HCT116 (cell line): ENCODE measurements around the gene ZFHX3. TPM values are rescaled to one million over a fixed set of nuclear protein-coding genes. Genes with fewer than 3 reads are reported as not detected.

Experiments used
- ATAC-seq: fragments of 200-7000 bp; cut with Tn5 transposase; 2 replicates; pipeline ENCODE4 v1.9.1; 2020; ENCODE audit warnings: mild to moderate bottlenecking, moderate library complexity
- BruUV-seq: library from RNA; stranded (reverse); fragments of 400-500 nt; replicated peaks from 2 replicates; lab custom pipeline; 2021; lab: Mats Ljungman, UMichigan
- CTCF ChIA-PET: fragments of 300-600 bp; sonication (Branson Sonifier 250); formaldehyde crosslinking; loops from one replicate; lab custom pipeline; 2021; ENCODE audit warnings: antibody characterized with exemption; lab: Charles Lee
- POLR2A ChIA-PET: fragments of 300-600, 350-600 bp; sonication (Branson Sonifier 250); formaldehyde crosslinking; loops from one replicate; lab custom pipeline; 2021; ENCODE audit warnings: antibody characterized with exemption; lab: Charles Lee
- RAD21 ChIA-PET, 2 experiments: fragments of 300-600 bp; sonication (Branson Sonifier 250); formaldehyde crosslinking; loops; one replicate each; lab custom pipeline; 2023; ENCODE audit warnings: low total read pairs in 2 of 2; ENCODE audit not compliant: uncharacterized antibody in 2 of 2, unreplicated experiment in 2 of 2, low non-redundant PET in 1 of 2; lab: Charles Lee
- DNase-seq: peaks from one replicate; pipeline ENCODE4 v3.0.0-alpha.2; 2010; ENCODE audit warnings: low read depth, low spot score
- H2AFZ ChIP-seq: fragments of 200-600 bp; shearing (Covaris generic), sonication (generic); 2 replicates; pipeline ENCODE4 v1.6.1; 2017; ENCODE audit warnings: low read depth, mixed run types, mixed read lengths, antibody characterized with exemption, low read length; ENCODE audit not compliant: poor library complexity, severe bottlenecking
- H3K27ac ChIP-seq: 2 replicates; pipeline ENCODE4 v1.5.1; 2012; ENCODE audit warnings: low read depth, low read length
- H3K27me3 ChIP-seq: fragments of 200-600 bp; sonication (generic); 2 replicates; pipeline ENCODE4 v1.6.1; 2016; ENCODE audit warnings: mixed run types, low read length, mixed read lengths; ENCODE audit not compliant: insufficient read depth
- H3K36me3 ChIP-seq, 2 experiments: fragments of 200-500 bp in 1 of 2; fragments of 200-600 bp in 1 of 2; sonication (Bioruptor generic) in 1 of 2; sonication (generic) in 1 of 2; 2 replicates each; pipeline versions ENCODE4 v1.5.1 to v1.6.1; 2014 to 2016; ENCODE audit warnings: low read length in 2 of 2, inconsistent platforms in 1 of 2, mixed read lengths in 1 of 2, mixed run types in 1 of 2; ENCODE audit not compliant: insufficient read depth in 2 of 2, control insufficient read depth in 1 of 2
- H3K4me1 ChIP-seq, 2 experiments: fragments of 200-600 bp in 1 of 2; sonication (generic) in 1 of 2; 2 replicates each; pipeline versions ENCODE4 v1.5.1 to v1.6.1; 2012 to 2017; ENCODE audit warnings: low read length in 2 of 2, inconsistent platforms in 1 of 2, mild to moderate bottlenecking in 1 of 2, mixed read lengths in 1 of 2, mixed run types in 1 of 2, moderate library complexity in 1 of 2; ENCODE audit not compliant: insufficient read depth in 2 of 2, control insufficient read depth in 1 of 2
- H3K4me2 ChIP-seq: fragments of 200-600 bp; sonication (generic); 2 replicates; pipeline ENCODE4 v1.6.1; 2017; ENCODE audit warnings: mixed run types, low read length, mixed read lengths
- H3K4me3 ChIP-seq, 2 experiments: fragments of 200-600 bp in 1 of 2; sonication (generic) in 1 of 2; replicated peaks in 1 of 2; 2 replicates each; pipeline ENCODE4 v1.5.1; 2011 to 2016; ENCODE audit warnings: low read length in 2 of 2, control low read depth in 1 of 2, low read depth in 1 of 2, mild to moderate bottlenecking in 1 of 2, mixed read lengths in 1 of 2, mixed run types in 1 of 2
- H3K79me2 ChIP-seq: fragments of 200-600 bp; sonication (generic); 2 replicates; pipeline ENCODE4 v1.6.1; 2017; ENCODE audit warnings: mild to moderate bottlenecking, mixed run types, low read length, moderate library complexity, mixed read lengths; ENCODE audit not compliant: insufficient read depth
- H3K9ac ChIP-seq: fragments of 200-600 bp; sonication (generic); 2 replicates; pipeline ENCODE4 v1.6.1; 2016; ENCODE audit warnings: low read length, mixed read lengths
- H3K9me2 ChIP-seq: fragments of 200-600 bp; sonication (generic), shearing (Covaris generic); 2 replicates; pipeline ENCODE4 v1.6.1; 2017; ENCODE audit warnings: mixed run types, mild to moderate bottlenecking, moderate library complexity; ENCODE audit not compliant: insufficient read depth
- H3K9me3 ChIP-seq, 2 experiments: fragments of 200-500 bp in 1 of 2; fragments of 200-600 bp in 1 of 2; sonication (Bioruptor generic) in 1 of 2; sonication (generic) in 1 of 2; 2 replicates each; pipeline ENCODE4 v1.6.1; 2014 to 2017; ENCODE audit warnings: low read length in 2 of 2, mixed read lengths in 2 of 2, inconsistent platforms in 1 of 2, low read depth in 1 of 2, mild to moderate bottlenecking in 1 of 2, mixed run types in 1 of 2, moderate library complexity in 1 of 2; ENCODE audit not compliant: control insufficient read depth in 1 of 2, insufficient read depth in 1 of 2
- H4K20me1 ChIP-seq: fragments of 200-600 bp; sonication (generic), shearing (Covaris generic); 2 replicates; pipeline ENCODE4 v1.6.1; 2017; ENCODE audit warnings: mixed run types, mild to moderate bottlenecking, moderate library complexity; ENCODE audit not compliant: insufficient read depth
- ATF3 ChIP-seq: IDR thresholded peaks from 2 replicates; pipeline ENCODE4 v1.6.1; 2012
- CEBPB ChIP-seq: IDR thresholded peaks from 2 replicates; pipeline ENCODE4 v1.6.1; 2012; ENCODE audit warnings: low read depth
- CTCF ChIP-seq, 3 experiments: fragments of 200-600 bp in 1 of 3; sonication (generic) in 1 of 3; IDR thresholded peaks in 2 of 3; conservative IDR thresholded peaks in 1 of 3; 2 replicates each; pipeline ENCODE4 v1.5.1; 2012 to 2017; ENCODE audit warnings: low read depth in 2 of 3, low read length in 2 of 3, antibody characterized with exemption in 1 of 3, borderline replicate concordance in 1 of 3, control low read depth in 1 of 3, mild to moderate bottlenecking in 1 of 3, mixed read lengths in 1 of 3, mixed run types in 1 of 3, moderate library complexity in 1 of 3; ENCODE audit not compliant: insufficient read depth in 1 of 3
- EZH2phosphoT487 ChIP-seq: fragments of 200-600 bp; IDR thresholded peaks from 2 replicates; pipeline ENCODE4 v1.6.1; 2018; ENCODE audit warnings: antibody characterized with exemption, borderline replicate concordance
- FOSL1 ChIP-seq: IDR thresholded peaks from 2 replicates; pipeline ENCODE4 v1.6.1; 2012; ENCODE audit warnings: low read depth
- POLR2AphosphoS5 ChIP-seq: IDR thresholded peaks from 2 replicates; pipeline ENCODE4 v1.6.1; 2011; ENCODE audit warnings: mild to moderate bottlenecking, low read depth, low read length, moderate library complexity
- RAD21 ChIP-seq: IDR thresholded peaks from 2 replicates; pipeline ENCODE4 v1.6.1; 2012; ENCODE audit warnings: low read depth, mild to moderate bottlenecking
- REST ChIP-seq: IDR thresholded peaks from 2 replicates; pipeline ENCODE4 v1.6.1; 2012; ENCODE audit warnings: low read depth
- SIN3A ChIP-seq: IDR thresholded peaks from 2 replicates; pipeline ENCODE4 v1.6.1; 2012; ENCODE audit warnings: low read depth
- SP1 ChIP-seq: IDR thresholded peaks from 2 replicates; pipeline ENCODE4 v1.6.1; 2012; ENCODE audit warnings: low read depth
- TCF7L2 ChIP-seq: IDR thresholded peaks from 2 replicates; pipeline ENCODE4 v1.7.0; 2011; ENCODE audit warnings: borderline replicate concordance, inconsistent platforms; ENCODE audit not compliant: insufficient read depth, insufficient read length; ENCODE audit errors: extremely low read depth
- YY1 ChIP-seq: IDR thresholded peaks from 2 replicates; pipeline ENCODE4 v1.6.1; 2011; ENCODE audit warnings: low read length, low read depth, moderate library complexity, mild to moderate bottlenecking; ENCODE audit not compliant: insufficient replicate concordance; ENCODE audit errors: extremely low read depth
- ZBTB33 ChIP-seq: IDR thresholded peaks from 2 replicates; pipeline ENCODE4 v1.6.1; 2011; ENCODE audit warnings: mild to moderate bottlenecking, low read length, moderate library complexity; ENCODE audit not compliant: insufficient replicate concordance; ENCODE audit errors: extremely low read depth
- ZFX ChIP-seq: fragments of 450-650 bp; IDR thresholded peaks from 2 replicates; pipeline ENCODE4 v1.6.1; 2017
- ZNF274 ChIP-seq: fragments of 200-500 bp; sonication (Bioruptor generic); IDR thresholded peaks from 2 replicates; pipeline ENCODE4 v1.6.1; 2014; ENCODE audit warnings: mild to moderate bottlenecking, low read depth, low read length, inconsistent platforms
- intact Hi-C: fragments of 100-400 bp; cut with micrococcal nuclease; formaldehyde crosslinking; loops from 2 replicates; pipeline ENCODE4 v1.10.0; 2022
- total RNA-seq: library from RNA; stranded (reverse); gene quantifications from one replicate; pipeline ENCODE4 v1.2.1, GENCODE V29; 2021; ENCODE audit not compliant: unreplicated experiment

Gene ZFHX3
- total RNA-seq, 1 experiment from 2014 or later, result 6.3 TPM

GRCh38 chr16:72991211-72991610 is 56.7 kb downstream of the ZFHX3 start:
- CTCF ChIA-PET, result no interaction called here
- Histone ChIP-seq H4K20me1 (0 out of 2 replicates have a peak, but pooled peaks cover 2% of the 10 kb centered on the region), H3K27ac (no peak overlapping the region), H3K27me3 (no peaks in the 10 kb centered on the region), H3K4me2 (no peak overlapping the region), H2AFZ (no peak overlapping the region), H3K36me3 (no peaks in the 10 kb centered on the region), H3K4me3 (no peak overlapping the region), H3K9me2 (no peaks in the 10 kb centered on the region), H3K79me2 (peaks cover 17% of the 10 kb centered on the region), H3K9me3 (no peaks in the 10 kb centered on the region), H3K4me1 (peaks cover 18 to 25% of the 10 kb centered on the region in 2 experiments), H3K9ac (no peak overlapping the region)
- no peak for TF ChIP-seq CEBPB
- no peak for TF ChIP-seq ATF3
- TF ChIP-seq POLR2AphosphoS5, result no peak
- TF ChIP-seq YY1, result no peak
- no peak for TF ChIP-seq ZNF274
- TF ChIP-seq ZBTB33, result no peak
- TF ChIP-seq CTCF (IDR thresholded peaks at IDR 0.05 in 2 of 3, conservative IDR thresholded peaks at IDR 0.05 in 1 of 3; ENCODE audit: borderline replicate concordance in 1 of 3, insufficient read depth in 1 of 3, low read depth in 2 of 3, low read length in 2 of 3), result no peak
- no peak for TF ChIP-seq ZFX
- no peak for TF ChIP-seq SP1
- no peak for TF ChIP-seq SIN3A
- no peak for TF ChIP-seq FOSL1
- TF ChIP-seq REST, result no peak
- no peak for TF ChIP-seq EZH2phosphoT487
- TF ChIP-seq RAD21, result no peak
- TF ChIP-seq TCF7L2, result no peak
- ATAC-seq (no peak), DNase-seq (no peak)
- POLR2A ChIA-PET, result interaction anchor here (0.6 kb wide), 1 partner anchor 63 kb away, joined by 3 read pairs; no protein-coding TSS in a partner anchor
- BruUV-seq, result no TSS peak
- RAD21 ChIA-PET, result no interaction called here
- intact Hi-C loops, result no loop called here
